ENCODE data around the gene NGEF.

Gene NGEF

GRCh38 chr2:232897598-232898408, 115.3 kb downstream of the NGEF start:
- DNase-seq (ENCODE audit: low read depth) = no peak

- DNase-seq (ENCODE audit: low read depth) = no peak
Observed at GRCh38 chr2:232896720-232897597, 116.1 kb downstream of the NGEF start.

- no peak for DNase-seq (ENCODE audit: low read depth)
Observed at GRCh38 chr2:232896111-232896510, 116.9 kb downstream of the NGEF start.

GRCh38 chr2:232894746-232895145, 118.3 kb downstream of the NGEF start:
- no peak for DNase-seq (ENCODE audit: low read depth)

GRCh38 chr2:232894251-232894650, 118.8 kb downstream of the NGEF start:
- no peak for DNase-seq (ENCODE audit: low read depth)

- DNase-seq (ENCODE audit: low read depth) = no peak
Observed at GRCh38 chr2:232893834-232894233, 119.2 kb downstream of the NGEF start.

- DNase-seq (ENCODE audit: low read depth) = no peak
Observed at GRCh38 chr2:232892843-232893242, 120.2 kb downstream of the NGEF start.

- no peak for DNase-seq (ENCODE audit: low read depth)
Observed at GRCh38 chr2:232892221-232892620, 120.8 kb downstream of the NGEF start.

GRCh38 chr2:232891621-232892071, 121.4 kb downstream of the NGEF start:
- no peak for DNase-seq (ENCODE audit: low read depth)

GRCh38 chr2:232890896-232891601, 122.0 kb downstream of the NGEF start:
- no peak for DNase-seq (ENCODE audit: low read depth)

GRCh38 chr2:232890536-232890895, 122.5 kb downstream of the NGEF start:
- DNase-seq (ENCODE audit: low read depth) = no peak

- DNase-seq (ENCODE audit: low read depth) = no peak
Observed at GRCh38 chr2:232889876-232890401, 123.1 kb downstream of the NGEF start.

- DNase-seq (ENCODE audit: low read depth) = no peak
Observed at GRCh38 chr2:232888839-232889529, 124.1 kb downstream of the NGEF start.

GRCh38 chr2:232888099-232888836, 124.8 kb downstream of the NGEF start:
- no peak for DNase-seq (ENCODE audit: low read depth)

- DNase-seq (ENCODE audit: low read depth) = no peak
Observed at GRCh38 chr2:232887171-232887850, 125.7 kb downstream of the NGEF start.

- no peak for DNase-seq (ENCODE audit: low read depth)
Observed at GRCh38 chr2:232886632-232887031, 126.4 kb downstream of the NGEF start.

- DNase-seq (ENCODE audit: low read depth) = no peak
Observed at GRCh38 chr2:232886176-232886575, 126.9 kb downstream of the NGEF start.

- DNase-seq (ENCODE audit: low read depth) = no peak
Observed at GRCh38 chr2:232885264-232885961, 127.6 kb downstream of the NGEF start.

- DNase-seq (ENCODE audit: low read depth) = no peak
Observed at GRCh38 chr2:232884549-232885263, 128.3 kb downstream of the NGEF start.
